AG09319 (cell line): ENCODE data around the gene SMAP1.

Source experiments
- DNase-seq: peaks from one replicate; pipeline ENCODE4 v3.0.0-alpha.2; 2010; ENCODE audit warnings: low read depth; ENCODE audit errors: extremely low read depth
- CTCF ChIP-seq: IDR thresholded peaks from 2 replicates; pipeline ENCODE4 v1.5.1; 2011; ENCODE audit warnings: low read depth, mild to moderate bottlenecking, inconsistent platforms, low read length, moderate library complexity

Gene SMAP1

GRCh38 chr6:70842541-70842940, 174.9 kb downstream of the SMAP1 start:
- DNase-seq = no peak
- TF ChIP-seq CTCF = no peak

- no peak for DNase-seq
- no peak for TF ChIP-seq CTCF
Observed at GRCh38 chr6:70843328-70843918, 175.7 kb downstream of the SMAP1 start.

GRCh38 chr6:70844301-70844700, 176.6 kb downstream of the SMAP1 start:
- no peak for TF ChIP-seq CTCF
- DNase-seq = no peak

GRCh38 chr6:70846207-70846835, 178.6 kb downstream of the SMAP1 start:
- TF ChIP-seq CTCF = no peak
- no peak for DNase-seq

GRCh38 chr6:70847106-70848084, 179.7 kb downstream of the SMAP1 start:
- DNase-seq = no peak
- no peak for TF ChIP-seq CTCF

GRCh38 chr6:70849348-70850069, 181.8 kb downstream of the SMAP1 start:
- no peak for TF ChIP-seq CTCF
- no peak for DNase-seq
